Esophagus squamous epithelium (tissue), 5 donors: ENCODE data around the gene SNX21. TPM values are rescaled to one million over a fixed set of nuclear protein-coding genes. Genes with fewer than 3 reads are reported as not detected.
"Not testable (repeated sequence)": the region's sequence is repeated elsewhere in the genome, so short reads cannot be mapped to it uniquely, and the experiment has no call there.

Experiments
- DNase-seq: peaks from one replicate; lab custom pipeline; 2025; lab: John Stamatoyannopoulos, UW
- H3K27ac ChIP-seq, 4 donors: fragments of 200-600 bp; sonication (generic); one replicate each; pipeline ENCODE4 v1.5.1; 2016 to 2019; ENCODE audit warnings: mild to moderate bottlenecking in 1 of 4
- H3K27me3 ChIP-seq, 4 donors: fragments of 200-600 bp; sonication (generic); 1 replicate in 3 of 4; 2 replicates in 1 of 4; pipeline versions ENCODE4 v1.5.1 to v1.6.0; 2017 to 2021; ENCODE audit warnings: antibody characterized with exemption in 1 of 4
- H3K36me3 ChIP-seq, 3 donors: fragments of 200-600 bp; sonication (generic); one replicate each; pipeline ENCODE4 v1.5.1; 2016 to 2019
- H3K4me1 ChIP-seq, 3 donors: fragments of 200-600 bp; sonication (generic); one replicate each; pipeline ENCODE4 v1.5.1; 2017 to 2019
- H3K4me3 ChIP-seq, 4 donors: fragments of 200-600 bp; sonication (generic); 1 replicate in 3 of 4; 2 replicates in 1 of 4; pipeline ENCODE4 v1.5.1; 2016 to 2019; ENCODE audit warnings: mild to moderate bottlenecking in 2 of 4, moderate library complexity in 1 of 4
- H3K9me3 ChIP-seq, 3 donors: fragments of 200-600 bp; sonication (generic); one replicate each; pipeline ENCODE4 v1.5.1; 2016 to 2019
- CTCF ChIP-seq, 6 experiments: fragments of 450-650 bp in 4 of 6; fragments of 200-600 bp in 2 of 6; sonication (generic) in 2 of 6; IDR thresholded peaks; one replicate each; pipeline ENCODE4 v1.5.1; 2016 to 2019; ENCODE audit warnings: antibody characterized with exemption in 6 of 6, mild to moderate bottlenecking in 4 of 6, moderate library complexity in 4 of 6
- POLR2A ChIP-seq, 4 donors: fragments of 450-650 bp; IDR thresholded peaks; one replicate each; pipeline ENCODE4 v1.6.1; 2017; ENCODE audit warnings: antibody characterized with exemption in 4 of 4, mild to moderate bottlenecking in 4 of 4, moderate library complexity in 3 of 4
- WGBS, 2 donors: methylation state at CpG; one replicate each; pipeline ENCODE4 v1.1.5; 2018; 5-methylcytosine and 5-hydroxymethylcytosine counted together
- intact Hi-C: fragments of 100-400 bp; cut with DNase I; formaldehyde crosslinking; loops from one replicate; pipeline ENCODE4 v1.15.0; 2022
- total RNA-seq, 4 donors: library from RNA; depleted of rRNA; stranded (reverse); fragments of >200 nt; gene quantifications; one replicate each; pipeline ENCODE4 v1.1.0, GENCODE V29; 2016
- donor health status: DM: yes; HTN: yes; CAD: no.

Gene SNX21
- total RNA-seq, 4 donors from 2014 or later = 21.2 to 43.2 (median 37.4) TPM

- Histone ChIP-seq H3K27me3 (peaks cover 0 to 31% (median 0%) of the 10 kb centered on the region in 4 donors), H3K36me3 (no peaks in the 10 kb centered on the region), H3K4me1 (peaks cover 18 to 58% (median 25%) of the 10 kb centered on the region in 3 donors), H3K4me3 (no peak overlapping the region), H3K27ac (peak overlapping the region; percentile 21 to 72 (median 68)), H3K9me3 (no peaks in the 10 kb centered on the region)
- intact Hi-C loops = no loop called here
- DNase-seq = no peak
- TF ChIP-seq CTCF (IDR thresholded peaks at IDR 0.05) (no peak), POLR2A (IDR thresholded peaks at IDR 0.05) (no peak)
- WGBS, 2 donors = 35 to 63% methylated on average over 4 to 5 of the region's 6 CpGs
Measured at GRCh38 chr20:45826381-45827019, 7.1 kb upstream of the SNX21 start.

GRCh38 chr20:45827030-45827652 lies 6.5 kb upstream of the SNX21 start, which contains the start of gene TNNC2:
TSS of gene TNNC2 (minus strand) at chr20:45827312. CDS start at chr20:45827248, 64 bp downstream.
- Histone ChIP-seq H3K4me3 (no peak within 1 kb of the TSS), H3K27me3 (peaks cover 0 to 25% (median 0%) of the 10 kb centered on the region in 4 donors), H3K9me3 (no peaks in the 10 kb centered on the region), H3K27ac (peak within 1 kb of the TSS; percentile 21 to 90 (median 70)), H3K36me3 (no peaks in the 10 kb centered on the region), H3K4me1 (peaks cover 18 to 62% (median 25%) of the 10 kb centered on the region in 3 donors)
- intact Hi-C loops = no loop called here
- 80 to 88% methylated on average over 2 to 4 of the region's 8 CpGs for WGBS, 2 donors
- DNase-seq = no peak
- TF ChIP-seq CTCF (IDR thresholded peaks at IDR 0.05) = no peak
- TF ChIP-seq POLR2A (IDR thresholded peaks at IDR 0.05) = no peak

GRCh38 chr20:45827712-45828111 lies 5.9 kb upstream of the SNX21 start:
- intact Hi-C loops = no loop called here
- Histone ChIP-seq H3K36me3 (no peaks in the 10 kb centered on the region), H3K9me3 (no peaks in the 10 kb centered on the region), H3K4me1 (peaks cover 15 to 62% (median 28%) of the 10 kb centered on the region in 3 donors), H3K4me3 (no peak overlapping the region), H3K27me3 (peaks cover 0 to 19% (median 0%) of the 10 kb centered on the region in 4 donors), H3K27ac (peak overlapping the region in 3 of 4 donors; percentile 67 to 72 (median 69))
- TF ChIP-seq POLR2A (IDR thresholded peaks at IDR 0.05) = no peak
- TF ChIP-seq CTCF (IDR thresholded peaks at IDR 0.05) = no peak
- 60 to 68% methylated on average over 5 to 6 of the region's 6 CpGs for WGBS, 2 donors
- DNase-seq = no peak

GRCh38 chr20:45828589-45828988 lies 5.0 kb upstream of the SNX21 start:
- intact Hi-C loops = no loop called here
- Histone ChIP-seq H3K4me3 (no peak overlapping the region), H3K36me3 (no peaks in the 10 kb centered on the region), H3K4me1 (peaks cover 15 to 61% (median 28%) of the 10 kb centered on the region in 3 donors), H3K27me3 (peaks cover 0 to 10% (median 0%) of the 10 kb centered on the region in 4 donors), H3K9me3 (no peaks in the 10 kb centered on the region), H3K27ac (peak overlapping the region; percentile 16 to 90 (median 54))
- 56 to 75% methylated on average over 2 of the region's 2 CpGs for WGBS, 2 donors
- TF ChIP-seq POLR2A (IDR thresholded peaks at IDR 0.05) = no peak
- TF ChIP-seq CTCF (IDR thresholded peaks at IDR 0.05) = no peak
- DNase-seq = no peak

GRCh38 chr20:45829673-45830106 lies 3.9 kb upstream of the SNX21 start:
- intact Hi-C loops, H3K27me3 ChIP-seq, H3K36me3 ChIP-seq, H3K9me3 ChIP-seq, DNase-seq, H3K4me3 ChIP-seq: not testable (repeated sequence)
- peak overlapping the region in 2 of 4 donors; percentile 67 to 71 for H3K27ac ChIP-seq
- WGBS, 2 donors = 60 to 68% methylated on average over 2 to 4 of the region's 4 CpGs
- H3K4me1 ChIP-seq = peaks cover 16 to 59% (median 24%) of the 10 kb centered on the region in 3 donors
